GM15510 (cell line): ENCODE data around the gene SENP3.
A peak's percentile ranks its signal among the peaks of the same experiment; 100 is the strongest.

ENCODE experiments used
- POLR2A ChIP-seq: IDR thresholded peaks from 3 replicates; pipeline ENCODE4 v1.6.1; 2011; ENCODE audit warnings: borderline replicate concordance; ENCODE audit not compliant: insufficient read length; ENCODE audit errors: extremely low read depth

The SENP3 gene

GRCh38 chr17:7561589-7562207, at the start of gene SENP3:
SENP3 (plus strand) TSS chr17:7561919; CDS start chr17:7563077, 1,158 bp downstream.
- peak; percentile 78 for TF ChIP-seq POLR2A

- no peak for TF ChIP-seq POLR2A
Measured at GRCh38 chr17:7512105-7512504, 49.6 kb upstream of the SENP3 start.

GRCh38 chr17:7512824-7513540, 48.7 kb upstream of the SENP3 start:
- TF ChIP-seq POLR2A = no peak

GRCh38 chr17:7513850-7514419, 47.8 kb upstream of the SENP3 start:
- no peak for TF ChIP-seq POLR2A

- no peak for TF ChIP-seq POLR2A
Measured at GRCh38 chr17:7515911-7516610, 45.7 kb upstream of the SENP3 start.

GRCh38 chr17:7523033-7523432, 38.7 kb upstream of the SENP3 start:
- TF ChIP-seq POLR2A = no peak

- TF ChIP-seq POLR2A = no peak
Measured at GRCh38 chr17:7528842-7529241, 32.9 kb upstream of the SENP3 start.

- TF ChIP-seq POLR2A = no peak
Measured at GRCh38 chr17:7530023-7530900, 31.5 kb upstream of the SENP3 start.

GRCh38 chr17:7538050-7538449, 23.7 kb upstream of the SENP3 start:
- no peak for TF ChIP-seq POLR2A

GRCh38 chr17:7538891-7539545, 22.7 kb upstream of the SENP3 start:
- TF ChIP-seq POLR2A = no peak

GRCh38 chr17:7541074-7541621, 20.6 kb upstream of the SENP3 start:
- TF ChIP-seq POLR2A = no peak

GRCh38 chr17:7544911-7545310, 16.8 kb upstream of the SENP3 start:
- TF ChIP-seq POLR2A = no peak

- peak; percentile 65 for TF ChIP-seq POLR2A
Measured at GRCh38 chr17:7548585-7549400, 12.9 kb upstream of the SENP3 start, which contains the start of gene TNFSF12. TNFSF12 (plus strand) TSS chr17:7549058; CDS start chr17:7549154, 96 bp downstream.
